Measurements from ENCODE around the gene TRAF4.

The TRAF4 gene

DNA sequence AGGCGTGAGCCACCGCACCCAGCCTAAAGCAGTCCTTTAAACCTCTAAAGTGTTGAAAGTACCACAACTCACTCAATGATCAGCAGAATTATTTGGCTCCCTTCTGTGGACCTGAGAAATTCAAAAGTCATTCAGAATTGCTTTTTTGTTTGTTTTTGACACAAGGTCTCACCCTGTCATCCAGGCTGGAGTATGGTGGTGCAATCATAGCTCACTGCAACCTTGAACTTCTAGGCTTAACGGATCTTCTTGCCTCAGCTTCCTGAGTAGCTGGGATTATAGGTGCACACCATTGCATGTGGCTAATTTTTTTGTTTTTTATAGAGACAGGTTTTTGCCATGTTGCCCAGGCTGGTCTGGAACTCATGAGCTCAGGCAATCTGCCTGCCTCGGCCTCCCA, 44.3 kb downstream of the TRAF4 start:
- TF ChIP-seq POLR2AphosphoS5 (IDR thresholded peaks at IDR 0.05; ENCODE audit: low read depth, low read length) (no peak), TAF1 (IDR thresholded peaks at IDR 0.05; ENCODE audit: borderline replicate concordance, insufficient read depth, low read length) (no peak), SIN3A (IDR thresholded peaks at IDR 0.05; ENCODE audit: borderline replicate concordance, insufficient read depth, low read length) (no peak)
- TF ChIP-seq, protein P1, sequence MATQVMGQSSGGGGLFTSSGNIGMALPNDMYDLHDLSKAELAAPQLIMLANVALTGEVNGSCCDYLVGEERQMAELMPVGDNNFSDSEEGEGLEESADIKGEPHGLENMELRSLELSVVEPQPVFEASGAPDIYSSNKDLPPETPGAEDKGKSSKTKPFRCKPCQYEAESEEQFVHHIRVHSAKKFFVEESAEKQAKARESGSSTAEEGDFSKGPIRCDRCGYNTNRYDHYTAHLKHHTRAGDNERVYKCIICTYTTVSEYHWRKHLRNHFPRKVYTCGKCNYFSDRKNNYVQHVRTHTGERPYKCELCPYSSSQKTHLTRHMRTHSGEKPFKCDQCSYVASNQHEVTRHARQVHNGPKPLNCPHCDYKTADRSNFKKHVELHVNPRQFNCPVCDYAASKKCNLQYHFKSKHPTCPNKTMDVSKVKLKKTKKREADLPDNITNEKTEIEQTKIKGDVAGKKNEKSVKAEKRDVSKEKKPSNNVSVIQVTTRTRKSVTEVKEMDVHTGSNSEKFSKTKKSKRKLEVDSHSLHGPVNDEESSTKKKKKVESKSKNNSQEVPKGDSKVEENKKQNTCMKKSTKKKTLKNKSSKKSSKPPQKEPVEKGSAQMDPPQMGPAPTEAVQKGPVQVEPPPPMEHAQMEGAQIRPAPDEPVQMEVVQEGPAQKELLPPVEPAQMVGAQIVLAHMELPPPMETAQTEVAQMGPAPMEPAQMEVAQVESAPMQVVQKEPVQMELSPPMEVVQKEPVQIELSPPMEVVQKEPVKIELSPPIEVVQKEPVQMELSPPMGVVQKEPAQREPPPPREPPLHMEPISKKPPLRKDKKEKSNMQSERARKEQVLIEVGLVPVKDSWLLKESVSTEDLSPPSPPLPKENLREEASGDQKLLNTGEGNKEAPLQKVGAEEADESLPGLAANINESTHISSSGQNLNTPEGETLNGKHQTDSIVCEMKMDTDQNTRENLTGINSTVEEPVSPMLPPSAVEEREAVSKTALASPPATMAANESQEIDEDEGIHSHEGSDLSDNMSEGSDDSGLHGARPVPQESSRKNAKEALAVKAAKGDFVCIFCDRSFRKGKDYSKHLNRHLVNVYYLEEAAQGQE (IDR thresholded peaks at IDR 0.05; ENCODE audit: insufficient read depth in 1 of 2, low read depth in 2 of 2, low read length in 2 of 2): no peak

DNA sequence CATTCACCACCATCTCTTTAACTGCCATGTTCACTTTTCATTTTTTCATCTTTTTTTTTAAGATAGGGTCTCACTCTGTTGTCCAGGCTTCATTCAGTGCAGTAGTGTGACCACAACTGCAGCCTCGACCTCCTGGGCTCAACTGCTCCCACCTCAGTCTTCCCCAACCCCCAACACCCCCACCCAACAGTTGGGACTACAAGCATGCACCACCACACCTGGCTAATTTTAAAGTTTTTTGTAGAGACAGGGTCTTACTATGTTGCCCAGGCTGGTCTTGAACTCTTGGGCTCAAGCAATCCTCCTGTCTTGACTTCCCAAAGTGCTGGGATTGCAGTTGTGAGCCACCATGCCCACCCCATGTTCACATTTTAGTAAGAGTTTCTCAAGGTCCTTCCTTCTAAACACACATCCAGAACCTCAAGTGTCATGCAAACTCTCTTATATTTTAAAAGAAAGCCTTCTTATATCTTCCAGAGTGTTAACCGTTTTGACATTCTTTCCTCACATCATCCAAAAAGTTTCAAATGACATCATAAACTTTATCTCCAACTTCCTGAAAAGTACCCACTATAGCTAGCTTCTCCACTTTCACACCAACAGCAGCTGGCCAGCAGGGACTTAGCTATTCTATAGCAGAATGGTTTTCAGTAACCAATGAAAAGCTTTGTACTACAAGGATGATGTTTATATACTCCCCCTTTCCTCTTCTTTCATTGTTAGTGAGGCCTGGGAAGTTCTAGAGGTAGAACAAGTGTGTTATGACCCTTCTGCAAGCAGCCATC, 49.3 kb downstream of the TRAF4 start:
- TF ChIP-seq SIN3A (IDR thresholded peaks at IDR 0.05; ENCODE audit: borderline replicate concordance, insufficient read depth, low read length) (no peak), POLR2AphosphoS5 (IDR thresholded peaks at IDR 0.05; ENCODE audit: low read depth, low read length) (no peak)

DNA sequence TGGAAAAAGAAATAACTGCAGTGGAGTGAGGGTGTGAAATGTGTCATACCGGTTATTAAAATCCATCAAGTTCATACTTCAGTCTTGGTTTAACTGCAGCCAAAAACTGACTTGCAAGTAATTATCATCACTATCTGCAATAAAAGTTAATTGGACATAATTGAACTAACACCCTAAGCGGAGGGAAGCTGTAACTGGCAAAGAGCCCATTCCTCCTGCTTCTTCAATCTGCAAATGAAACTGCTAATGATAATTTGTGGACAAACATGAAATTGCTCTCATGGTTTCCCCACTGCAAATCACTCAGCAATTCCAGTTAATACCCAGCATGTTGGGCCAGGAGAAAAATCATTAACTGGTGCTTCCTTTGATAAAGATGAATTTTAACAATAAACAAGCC, 52.3 kb downstream of the TRAF4 start:
- TF ChIP-seq FOXP2 (optimal IDR thresholded peaks at IDR 0.05; ENCODE audit: borderline replicate concordance, extremely low read depth, extremely low read length, insufficient read depth) (no peak), POLR2AphosphoS5 (IDR thresholded peaks at IDR 0.05; ENCODE audit: low read depth, low read length) (no peak), TAF1 (IDR thresholded peaks at IDR 0.05; ENCODE audit: borderline replicate concordance, insufficient read depth, low read length) (no peak), SIN3A (IDR thresholded peaks at IDR 0.05; ENCODE audit: borderline replicate concordance, insufficient read depth, low read length) (no peak)
- TF ChIP-seq, protein P1 (IDR thresholded peaks at IDR 0.05; ENCODE audit: insufficient read depth in 1 of 2, low read depth in 2 of 2, low read length in 2 of 2): no peak

Measured in PFSK-1 (cell line).